ENCODE measurements around the gene SCAPER. TPM values are rescaled to one million over a fixed set of nuclear protein-coding genes. Genes with fewer than 3 reads are reported as not detected.

SCAPER gene
- total RNA-seq, 1 experiment from 2014 or later: 14.7 TPM

- Histone ChIP-seq H3K9me2 (ENCODE audit: insufficient read depth) (no peaks in the 10 kb centered on the region), H3K79me2 (ENCODE audit: insufficient read depth, low read length) (no peaks in the 10 kb centered on the region), H3K4me3 (replicated peaks in 1 of 2; ENCODE audit: low read depth in 1 of 2, low read length in 2 of 2) (no peak overlapping the region), H4K20me1 (ENCODE audit: insufficient read depth) (no peaks in the 10 kb centered on the region), H3K4me1 (ENCODE audit: control insufficient read depth in 1 of 2, insufficient read depth in 2 of 2, low read length in 2 of 2) (no peaks in the 10 kb centered on the region), H3K9ac (ENCODE audit: low read length) (no peak overlapping the region), H3K27me3 (ENCODE audit: insufficient read depth, low read length) (no peaks in the 10 kb centered on the region), H3K27ac (ENCODE audit: low read depth, low read length) (no peak overlapping the region), H2AFZ (ENCODE audit: low read depth, low read length, poor library complexity, severe bottlenecking) (no peak overlapping the region), H3K36me3 (ENCODE audit: control insufficient read depth in 1 of 2, insufficient read depth in 2 of 2, low read length in 2 of 2) (no peaks in the 10 kb centered on the region), H3K9me3 (ENCODE audit: control insufficient read depth in 1 of 2, insufficient read depth in 1 of 2, low read depth in 1 of 2, low read length in 2 of 2) (no peaks in the 10 kb centered on the region), H3K4me2 (ENCODE audit: low read length) (no peak overlapping the region)
- ATAC-seq: no peak
- no peak for DNase-seq (ENCODE audit: low read depth, low spot score)
- intact Hi-C loops (cut with micrococcal nuclease): no loop called here
- CTCF ChIA-PET: no interaction called here
- RAD21 ChIA-PET (ENCODE audit: low non-redundant PET in 1 of 2, low total read pairs in 2 of 2, uncharacterized antibody in 2 of 2, unreplicated experiment in 2 of 2): no interaction called here
- POLR2A ChIA-PET: no interaction called here
- TF ChIP-seq JUND (IDR thresholded peaks at IDR 0.05) (no peak), CTCF (IDR thresholded peaks at IDR 0.05 in 2 of 3, conservative IDR thresholded peaks at IDR 0.05 in 1 of 3; ENCODE audit: borderline replicate concordance in 1 of 3, insufficient read depth in 1 of 3, low read depth in 2 of 3, low read length in 2 of 3) (no peak), RAD21 (IDR thresholded peaks at IDR 0.05; ENCODE audit: low read depth) (no peak), TCF7L2 (IDR thresholded peaks at IDR 0.05; ENCODE audit: borderline replicate concordance, extremely low read depth, insufficient read depth, insufficient read length) (no peak), ELF1 (IDR thresholded peaks at IDR 0.05; ENCODE audit: borderline replicate concordance, low read depth) (no peak)
- BruUV-seq (replicated peaks): no TSS peak
These were observed 546.7 kb downstream of the SCAPER start for GRCh38 chr15:76358453-76358852.

- ChIA-PET POLR2A (no interaction called here), CTCF (no interaction called here), RAD21 (ENCODE audit: low non-redundant PET in 1 of 2, low total read pairs in 2 of 2, uncharacterized antibody in 2 of 2, unreplicated experiment in 2 of 2) (no interaction called here)
- Histone ChIP-seq H3K4me1 (ENCODE audit: control insufficient read depth in 1 of 2, insufficient read depth in 2 of 2, low read length in 2 of 2) (no peaks in the 10 kb centered on the region), H3K36me3 (ENCODE audit: control insufficient read depth in 1 of 2, insufficient read depth in 2 of 2, low read length in 2 of 2) (no peaks in the 10 kb centered on the region), H4K20me1 (ENCODE audit: insufficient read depth) (no peaks in the 10 kb centered on the region), H2AFZ (ENCODE audit: low read depth, low read length, poor library complexity, severe bottlenecking) (no peak overlapping the region), H3K27ac (ENCODE audit: low read depth, low read length) (no peak overlapping the region), H3K9me2 (ENCODE audit: insufficient read depth) (no peaks in the 10 kb centered on the region), H3K9me3 (ENCODE audit: control insufficient read depth in 1 of 2, insufficient read depth in 1 of 2, low read depth in 1 of 2, low read length in 2 of 2) (no peaks in the 10 kb centered on the region), H3K27me3 (ENCODE audit: insufficient read depth, low read length) (no peaks in the 10 kb centered on the region), H3K4me2 (ENCODE audit: low read length) (no peak overlapping the region), H3K4me3 (replicated peaks in 1 of 2; ENCODE audit: low read depth in 1 of 2, low read length in 2 of 2) (no peak overlapping the region), H3K9ac (ENCODE audit: low read length) (no peak overlapping the region), H3K79me2 (ENCODE audit: insufficient read depth, low read length) (no peaks in the 10 kb centered on the region)
- no peak for ATAC-seq
- intact Hi-C loops (cut with micrococcal nuclease): no loop called here
- no peak for DNase-seq (ENCODE audit: low read depth, low spot score)
- BruUV-seq (replicated peaks): no TSS peak
- TF ChIP-seq POLR2AphosphoS5 (IDR thresholded peaks at IDR 0.05; ENCODE audit: low read depth, low read length) (no peak), CTCF (IDR thresholded peaks at IDR 0.05 in 2 of 3, conservative IDR thresholded peaks at IDR 0.05 in 1 of 3; ENCODE audit: borderline replicate concordance in 1 of 3, insufficient read depth in 1 of 3, low read depth in 2 of 3, low read length in 2 of 3) (no peak), ZFX (IDR thresholded peaks at IDR 0.05) (no peak), JUND (IDR thresholded peaks at IDR 0.05) (no peak), YY1 (IDR thresholded peaks at IDR 0.05; ENCODE audit: extremely low read depth, insufficient replicate concordance, low read depth, low read length) (no peak), EZH2phosphoT487 (IDR thresholded peaks at IDR 0.05; ENCODE audit: borderline replicate concordance) (no peak), CBX3 (IDR thresholded peaks at IDR 0.05; ENCODE audit: low read depth) (no peak), SRF (IDR thresholded peaks at IDR 0.05; ENCODE audit: low read depth) (no peak), CEBPB (IDR thresholded peaks at IDR 0.05; ENCODE audit: low read depth) (no peak), ATF3 (IDR thresholded peaks at IDR 0.05) (no peak), SIN3A (IDR thresholded peaks at IDR 0.05; ENCODE audit: low read depth) (no peak), SP1 (IDR thresholded peaks at IDR 0.05; ENCODE audit: low read depth) (no peak), ZNF274 (IDR thresholded peaks at IDR 0.05; ENCODE audit: low read depth, low read length) (no peak)
These were observed 550.2 kb downstream of the SCAPER start for GRCh38 chr15:76354823-76355440.

All from HCT116 (cell line).